Measurements from ENCODE around the gene ELMO1. TPM values are rescaled to one million over a fixed set of nuclear protein-coding genes. Genes with fewer than 3 reads are reported as not detected.
A peak's percentile ranks its signal among the peaks of the same experiment; 100 is the strongest.

ELMO1 gene
- total and polyA plus RNA-seq, 4 donors, result 10.1 to 183 (median 34.4) TPM

DNA sequence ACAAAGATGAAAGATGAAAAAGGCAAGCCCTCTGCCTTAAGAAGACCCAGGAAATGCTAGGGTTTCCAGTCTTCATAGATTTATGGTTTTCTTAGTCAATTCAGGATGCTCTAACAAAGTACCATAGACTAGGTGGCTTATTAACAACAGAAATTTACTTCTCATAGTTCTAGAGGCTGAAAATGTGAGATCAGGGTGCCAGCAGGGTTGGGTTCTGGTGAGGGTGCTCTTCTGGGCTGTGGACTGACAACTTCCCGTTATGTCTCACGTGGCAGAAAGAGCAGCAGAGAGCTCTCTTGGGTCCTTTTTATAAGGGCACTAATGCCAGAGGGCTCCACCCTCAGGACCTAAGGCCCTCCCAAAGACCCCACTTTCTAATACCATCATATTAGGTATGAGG lies 23.7 kb downstream of the ELMO1 start:
- H3K4me3 ChIP-seq, result no peak overlapping the region
- no peaks in the 10 kb centered on the region for H3K9me3 ChIP-seq (ENCODE audit: control insufficient read depth in 4 of 4, insufficient read depth in 3 of 4, low read length in 3 of 4)
- H3K36me3 ChIP-seq (ENCODE audit: control insufficient read depth in 4 of 4, insufficient read depth in 4 of 4, low read length in 4 of 4), result peaks cover 0 to 3% (median 0%) of the 10 kb centered on the region in 4 donors
- no peak for ATAC-seq (ENCODE audit: insufficient read depth, low FRiP score)
- no peaks in the 10 kb centered on the region for H3K27me3 ChIP-seq (ENCODE audit: control insufficient read depth in 3 of 3, insufficient read depth in 3 of 3, low read length in 2 of 3)
- H3K4me1 ChIP-seq (ENCODE audit: control insufficient read depth in 5 of 5, insufficient read depth in 5 of 5, low read length in 5 of 5), result peaks cover 0 to 25% (median 9%) of the 10 kb centered on the region in 5 donors
- WGBS, 2 donors, result 54 to 64% methylated on average over 2 of the region's 2 CpGs
- DNase-seq, result no peak
- H3K9ac ChIP-seq (ENCODE audit: insufficient read depth in 1 of 2, low read length in 2 of 2), result no peak overlapping the region
- TF ChIP-seq, protein P1, sequence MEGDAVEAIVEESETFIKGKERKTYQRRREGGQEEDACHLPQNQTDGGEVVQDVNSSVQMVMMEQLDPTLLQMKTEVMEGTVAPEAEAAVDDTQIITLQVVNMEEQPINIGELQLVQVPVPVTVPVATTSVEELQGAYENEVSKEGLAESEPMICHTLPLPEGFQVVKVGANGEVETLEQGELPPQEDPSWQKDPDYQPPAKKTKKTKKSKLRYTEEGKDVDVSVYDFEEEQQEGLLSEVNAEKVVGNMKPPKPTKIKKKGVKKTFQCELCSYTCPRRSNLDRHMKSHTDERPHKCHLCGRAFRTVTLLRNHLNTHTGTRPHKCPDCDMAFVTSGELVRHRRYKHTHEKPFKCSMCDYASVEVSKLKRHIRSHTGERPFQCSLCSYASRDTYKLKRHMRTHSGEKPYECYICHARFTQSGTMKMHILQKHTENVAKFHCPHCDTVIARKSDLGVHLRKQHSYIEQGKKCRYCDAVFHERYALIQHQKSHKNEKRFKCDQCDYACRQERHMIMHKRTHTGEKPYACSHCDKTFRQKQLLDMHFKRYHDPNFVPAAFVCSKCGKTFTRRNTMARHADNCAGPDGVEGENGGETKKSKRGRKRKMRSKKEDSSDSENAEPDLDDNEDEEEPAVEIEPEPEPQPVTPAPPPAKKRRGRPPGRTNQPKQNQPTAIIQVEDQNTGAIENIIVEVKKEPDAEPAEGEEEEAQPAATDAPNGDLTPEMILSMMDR (IDR thresholded peaks at IDR 0.05; ENCODE audit: control extremely low read depth, extremely low read depth), result no peak
- no peak overlapping the region for H3K27ac ChIP-seq (ENCODE audit: low read depth in 1 of 2, low read length in 1 of 2)

DNA sequence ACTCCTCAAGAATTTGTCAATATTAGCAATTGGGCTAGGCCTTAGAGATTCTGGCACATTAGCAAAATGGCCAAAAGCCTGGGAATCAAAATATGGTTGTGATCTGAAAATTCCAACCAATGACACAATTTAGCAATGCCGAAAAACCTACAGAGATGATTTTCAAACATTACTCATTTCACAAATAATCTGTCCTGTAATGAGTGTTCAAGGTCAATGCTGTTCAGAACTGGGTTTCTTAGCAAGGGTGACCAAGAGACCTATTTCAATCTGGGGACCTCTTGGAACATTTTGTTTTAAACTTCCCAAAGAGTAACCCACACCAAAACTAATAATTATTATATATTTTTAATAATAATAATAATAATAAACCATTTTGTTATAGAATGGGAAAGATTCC lies 24.1 kb downstream of the ELMO1 start:
- no peak overlapping the region for H3K4me3 ChIP-seq
- ATAC-seq (ENCODE audit: insufficient read depth, low FRiP score) (no peak), DNase-seq (no peak)
- H3K27me3 ChIP-seq (ENCODE audit: control insufficient read depth in 3 of 3, insufficient read depth in 3 of 3, low read length in 2 of 3), result no peaks in the 10 kb centered on the region
- WGBS, 2 donors, result 88 to 91% methylated on average over 1 of the region's 1 CpG
- H3K9ac ChIP-seq (ENCODE audit: insufficient read depth in 1 of 2, low read length in 2 of 2), result no peak overlapping the region
- peaks cover 0 to 3% (median 0%) of the 10 kb centered on the region in 4 donors for H3K36me3 ChIP-seq (ENCODE audit: control insufficient read depth in 4 of 4, insufficient read depth in 4 of 4, low read length in 4 of 4)
- H3K27ac ChIP-seq (ENCODE audit: low read depth in 1 of 2, low read length in 1 of 2), result no peak overlapping the region
- TF ChIP-seq, protein P1 (IDR thresholded peaks at IDR 0.05; ENCODE audit: control extremely low read depth, extremely low read depth), result no peak
- peaks cover 0 to 25% (median 9%) of the 10 kb centered on the region in 5 donors for H3K4me1 ChIP-seq (ENCODE audit: control insufficient read depth in 5 of 5, insufficient read depth in 5 of 5, low read length in 5 of 5)
- no peaks in the 10 kb centered on the region for H3K9me3 ChIP-seq (ENCODE audit: control insufficient read depth in 4 of 4, insufficient read depth in 3 of 4, low read length in 3 of 4)

DNA sequence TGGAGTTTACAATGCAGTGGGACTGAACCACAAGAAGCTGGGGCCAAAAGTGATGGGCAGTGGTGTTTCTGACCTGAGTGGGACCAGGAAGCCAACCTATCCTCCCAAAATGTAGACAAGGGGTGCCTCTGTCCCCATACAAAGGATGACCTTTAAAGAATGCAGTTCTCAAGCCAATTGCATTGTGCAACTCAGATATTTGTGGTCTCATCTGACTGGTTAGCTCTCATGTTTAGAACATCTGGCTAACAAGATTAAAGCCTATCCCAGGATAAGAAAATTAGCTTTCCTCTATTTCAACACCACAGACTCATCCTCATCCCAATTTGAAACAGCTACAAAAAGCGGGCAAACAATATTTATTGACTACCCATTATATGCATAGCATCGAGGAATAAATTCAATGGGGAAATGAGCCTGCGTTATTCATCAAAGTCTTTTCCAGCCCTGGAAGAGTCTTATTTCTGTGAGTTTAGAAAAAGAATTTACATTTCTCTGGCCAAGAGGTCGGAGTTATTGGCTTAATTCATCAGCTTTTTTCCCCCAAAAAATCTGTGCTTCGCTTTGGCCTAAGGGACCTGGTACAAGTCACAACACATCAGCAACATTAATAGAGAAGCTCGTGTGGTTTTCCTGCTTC lies 26.7 kb downstream of the ELMO1 start:
- H3K4me1 ChIP-seq (ENCODE audit: control insufficient read depth in 5 of 5, insufficient read depth in 5 of 5, low read length in 5 of 5), result peaks cover 0 to 25% (median 9%) of the 10 kb centered on the region in 5 donors
- no peaks in the 10 kb centered on the region for H3K36me3 ChIP-seq (ENCODE audit: control insufficient read depth in 4 of 4, insufficient read depth in 4 of 4, low read length in 4 of 4)
- whole genome bisulfite sequencing, 2 donors, result 81 to 89% methylated on average over 6 of the region's 6 CpGs
- DNase-seq (peak in 2 of 3 donors; percentile 66 to 77), ATAC-seq (ENCODE audit: insufficient read depth, low FRiP score) (peak; percentile 58)
- H3K4me3 ChIP-seq, result no peak overlapping the region
- H3K27ac ChIP-seq (ENCODE audit: low read depth in 1 of 2, low read length in 1 of 2), result no peak overlapping the region
- H3K9ac ChIP-seq (ENCODE audit: insufficient read depth in 1 of 2, low read length in 2 of 2), result no peak overlapping the region
- no peaks in the 10 kb centered on the region for H3K27me3 ChIP-seq (ENCODE audit: control insufficient read depth in 3 of 3, insufficient read depth in 3 of 3, low read length in 2 of 3)
- H3K9me3 ChIP-seq (ENCODE audit: control insufficient read depth in 4 of 4, insufficient read depth in 3 of 4, low read length in 3 of 4), result peaks cover 0 to 3% (median 0%) of the 10 kb centered on the region in 4 donors
- TF ChIP-seq, protein P1 (IDR thresholded peaks at IDR 0.05; ENCODE audit: control extremely low read depth, extremely low read depth), result no peak

Data from lung (tissue), 12 donors.